ENCODE measurements around the gene TADA3.

DNA sequence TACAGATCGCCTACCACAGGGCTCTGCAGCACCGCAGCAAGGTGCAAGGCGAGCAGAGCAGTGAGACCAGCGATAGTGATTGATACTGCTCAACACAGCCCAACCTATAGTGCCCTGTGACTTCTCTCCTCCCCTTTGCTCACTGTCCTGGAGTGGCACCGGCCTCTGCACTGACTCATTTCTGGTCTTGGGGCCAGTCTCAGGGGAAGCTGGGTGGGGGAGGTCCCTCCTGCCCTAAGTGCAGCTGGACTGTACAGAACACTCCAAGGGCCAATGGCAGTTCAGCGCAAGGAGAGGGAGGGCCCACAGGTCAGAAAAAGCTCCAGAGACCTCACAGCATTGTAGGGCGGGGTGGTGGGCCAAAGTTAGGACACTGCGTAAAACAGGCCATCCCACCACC, 45.0 kb downstream of the TADA3 start:
- TF ChIP-seq, protein P1, sequence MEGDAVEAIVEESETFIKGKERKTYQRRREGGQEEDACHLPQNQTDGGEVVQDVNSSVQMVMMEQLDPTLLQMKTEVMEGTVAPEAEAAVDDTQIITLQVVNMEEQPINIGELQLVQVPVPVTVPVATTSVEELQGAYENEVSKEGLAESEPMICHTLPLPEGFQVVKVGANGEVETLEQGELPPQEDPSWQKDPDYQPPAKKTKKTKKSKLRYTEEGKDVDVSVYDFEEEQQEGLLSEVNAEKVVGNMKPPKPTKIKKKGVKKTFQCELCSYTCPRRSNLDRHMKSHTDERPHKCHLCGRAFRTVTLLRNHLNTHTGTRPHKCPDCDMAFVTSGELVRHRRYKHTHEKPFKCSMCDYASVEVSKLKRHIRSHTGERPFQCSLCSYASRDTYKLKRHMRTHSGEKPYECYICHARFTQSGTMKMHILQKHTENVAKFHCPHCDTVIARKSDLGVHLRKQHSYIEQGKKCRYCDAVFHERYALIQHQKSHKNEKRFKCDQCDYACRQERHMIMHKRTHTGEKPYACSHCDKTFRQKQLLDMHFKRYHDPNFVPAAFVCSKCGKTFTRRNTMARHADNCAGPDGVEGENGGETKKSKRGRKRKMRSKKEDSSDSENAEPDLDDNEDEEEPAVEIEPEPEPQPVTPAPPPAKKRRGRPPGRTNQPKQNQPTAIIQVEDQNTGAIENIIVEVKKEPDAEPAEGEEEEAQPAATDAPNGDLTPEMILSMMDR (IDR thresholded peaks at IDR 0.05), result no peak
- TF ChIP-seq, protein P2, sequence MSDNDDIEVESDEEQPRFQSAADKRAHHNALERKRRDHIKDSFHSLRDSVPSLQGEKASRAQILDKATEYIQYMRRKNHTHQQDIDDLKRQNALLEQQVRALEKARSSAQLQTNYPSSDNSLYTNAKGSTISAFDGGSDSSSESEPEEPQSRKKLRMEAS (CRISPR knock-in tag; IDR thresholded peaks at IDR 0.05), result no peak
- TF ChIP-seq ATF1 (CRISPR knock-in tag; IDR thresholded peaks at IDR 0.05), result no peak
- TF ChIP-seq KAT7 (CRISPR knock-in tag; IDR thresholded peaks at IDR 0.05; ENCODE audit: borderline replicate concordance), result no peak
- TF ChIP-seq, protein P3, sequence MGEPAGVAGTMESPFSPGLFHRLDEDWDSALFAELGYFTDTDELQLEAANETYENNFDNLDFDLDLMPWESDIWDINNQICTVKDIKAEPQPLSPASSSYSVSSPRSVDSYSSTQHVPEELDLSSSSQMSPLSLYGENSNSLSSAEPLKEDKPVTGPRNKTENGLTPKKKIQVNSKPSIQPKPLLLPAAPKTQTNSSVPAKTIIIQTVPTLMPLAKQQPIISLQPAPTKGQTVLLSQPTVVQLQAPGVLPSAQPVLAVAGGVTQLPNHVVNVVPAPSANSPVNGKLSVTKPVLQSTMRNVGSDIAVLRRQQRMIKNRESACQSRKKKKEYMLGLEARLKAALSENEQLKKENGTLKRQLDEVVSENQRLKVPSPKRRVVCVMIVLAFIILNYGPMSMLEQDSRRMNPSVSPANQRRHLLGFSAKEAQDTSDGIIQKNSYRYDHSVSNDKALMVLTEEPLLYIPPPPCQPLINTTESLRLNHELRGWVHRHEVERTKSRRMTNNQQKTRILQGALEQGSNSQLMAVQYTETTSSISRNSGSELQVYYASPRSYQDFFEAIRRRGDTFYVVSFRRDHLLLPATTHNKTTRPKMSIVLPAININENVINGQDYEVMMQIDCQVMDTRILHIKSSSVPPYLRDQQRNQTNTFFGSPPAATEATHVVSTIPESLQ (CRISPR knock-in tag; IDR thresholded peaks at IDR 0.05), result no peak
- TF ChIP-seq, protein P4, sequence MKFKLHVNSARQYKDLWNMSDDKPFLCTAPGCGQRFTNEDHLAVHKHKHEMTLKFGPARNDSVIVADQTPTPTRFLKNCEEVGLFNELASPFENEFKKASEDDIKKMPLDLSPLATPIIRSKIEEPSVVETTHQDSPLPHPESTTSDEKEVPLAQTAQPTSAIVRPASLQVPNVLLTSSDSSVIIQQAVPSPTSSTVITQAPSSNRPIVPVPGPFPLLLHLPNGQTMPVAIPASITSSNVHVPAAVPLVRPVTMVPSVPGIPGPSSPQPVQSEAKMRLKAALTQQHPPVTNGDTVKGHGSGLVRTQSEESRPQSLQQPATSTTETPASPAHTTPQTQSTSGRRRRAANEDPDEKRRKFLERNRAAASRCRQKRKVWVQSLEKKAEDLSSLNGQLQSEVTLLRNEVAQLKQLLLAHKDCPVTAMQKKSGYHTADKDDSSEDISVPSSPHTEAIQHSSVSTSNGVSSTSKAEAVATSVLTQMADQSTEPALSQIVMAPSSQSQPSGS (CRISPR knock-in tag; IDR thresholded peaks at IDR 0.05; ENCODE audit: borderline replicate concordance, low read depth), result no peak
- no peak for TF ChIP-seq NR2C2 (CRISPR knock-in tag; IDR thresholded peaks at IDR 0.05)
- no peak for TF ChIP-seq CBFB (CRISPR knock-in tag; IDR thresholded peaks at IDR 0.05; ENCODE audit: low read depth)
- TF ChIP-seq, protein P5, sequence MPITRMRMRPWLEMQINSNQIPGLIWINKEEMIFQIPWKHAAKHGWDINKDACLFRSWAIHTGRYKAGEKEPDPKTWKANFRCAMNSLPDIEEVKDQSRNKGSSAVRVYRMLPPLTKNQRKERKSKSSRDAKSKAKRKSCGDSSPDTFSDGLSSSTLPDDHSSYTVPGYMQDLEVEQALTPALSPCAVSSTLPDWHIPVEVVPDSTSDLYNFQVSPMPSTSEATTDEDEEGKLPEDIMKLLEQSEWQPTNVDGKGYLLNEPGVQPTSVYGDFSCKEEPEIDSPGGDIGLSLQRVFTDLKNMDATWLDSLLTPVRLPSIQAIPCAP (CRISPR knock-in tag; IDR thresholded peaks at IDR 0.05), result no peak
- TF ChIP-seq ESRRA (CRISPR knock-in tag; IDR thresholded peaks at IDR 0.05; ENCODE audit: borderline replicate concordance), result no peak
- no peak for TF ChIP-seq RELA (CRISPR knock-in tag; IDR thresholded peaks at IDR 0.05; ENCODE audit: borderline replicate concordance)
- TF ChIP-seq, protein P6, sequence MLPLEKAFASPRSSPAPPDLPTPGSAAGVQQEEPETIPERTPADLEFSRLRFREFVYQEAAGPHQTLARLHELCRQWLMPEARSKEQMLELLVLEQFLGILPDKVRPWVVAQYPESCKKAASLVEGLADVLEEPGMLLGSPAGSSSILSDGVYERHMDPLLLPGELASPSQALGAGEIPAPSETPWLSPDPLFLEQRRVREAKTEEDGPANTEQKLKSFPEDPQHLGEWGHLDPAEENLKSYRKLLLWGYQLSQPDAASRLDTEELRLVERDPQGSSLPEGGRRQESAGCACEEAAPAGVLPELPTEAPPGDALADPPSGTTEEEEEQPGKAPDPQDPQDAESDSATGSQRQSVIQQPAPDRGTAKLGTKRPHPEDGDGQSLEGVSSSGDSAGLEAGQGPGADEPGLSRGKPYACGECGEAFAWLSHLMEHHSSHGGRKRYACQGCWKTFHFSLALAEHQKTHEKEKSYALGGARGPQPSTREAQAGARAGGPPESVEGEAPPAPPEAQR (CRISPR knock-in tag; IDR thresholded peaks at IDR 0.05), result no peak
